ENCODE measurements around the gene ADAMTS16.

ADAMTS16 gene

DNA sequence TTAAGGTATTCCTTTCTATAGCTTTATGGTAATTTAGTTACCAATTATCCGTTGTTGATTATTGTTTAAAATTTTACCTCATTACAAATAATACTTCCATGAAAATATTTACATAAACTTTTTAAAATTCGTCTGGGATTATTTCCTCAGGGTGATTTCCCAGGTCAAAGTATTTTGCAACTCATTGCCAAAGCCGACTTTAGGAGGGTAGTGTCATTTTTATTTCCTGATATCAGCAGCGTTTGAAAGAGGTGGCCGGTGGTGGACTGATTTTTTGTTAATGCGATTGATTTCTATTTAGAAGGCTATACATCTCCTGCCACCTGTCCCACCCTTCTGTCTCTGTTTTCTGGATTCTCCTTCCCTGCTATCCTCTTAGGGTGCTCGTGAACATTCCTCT, 4.3 kb downstream of the ADAMTS16 start:
- no peak for DNase-seq (ENCODE audit: low spot score)

DNA sequence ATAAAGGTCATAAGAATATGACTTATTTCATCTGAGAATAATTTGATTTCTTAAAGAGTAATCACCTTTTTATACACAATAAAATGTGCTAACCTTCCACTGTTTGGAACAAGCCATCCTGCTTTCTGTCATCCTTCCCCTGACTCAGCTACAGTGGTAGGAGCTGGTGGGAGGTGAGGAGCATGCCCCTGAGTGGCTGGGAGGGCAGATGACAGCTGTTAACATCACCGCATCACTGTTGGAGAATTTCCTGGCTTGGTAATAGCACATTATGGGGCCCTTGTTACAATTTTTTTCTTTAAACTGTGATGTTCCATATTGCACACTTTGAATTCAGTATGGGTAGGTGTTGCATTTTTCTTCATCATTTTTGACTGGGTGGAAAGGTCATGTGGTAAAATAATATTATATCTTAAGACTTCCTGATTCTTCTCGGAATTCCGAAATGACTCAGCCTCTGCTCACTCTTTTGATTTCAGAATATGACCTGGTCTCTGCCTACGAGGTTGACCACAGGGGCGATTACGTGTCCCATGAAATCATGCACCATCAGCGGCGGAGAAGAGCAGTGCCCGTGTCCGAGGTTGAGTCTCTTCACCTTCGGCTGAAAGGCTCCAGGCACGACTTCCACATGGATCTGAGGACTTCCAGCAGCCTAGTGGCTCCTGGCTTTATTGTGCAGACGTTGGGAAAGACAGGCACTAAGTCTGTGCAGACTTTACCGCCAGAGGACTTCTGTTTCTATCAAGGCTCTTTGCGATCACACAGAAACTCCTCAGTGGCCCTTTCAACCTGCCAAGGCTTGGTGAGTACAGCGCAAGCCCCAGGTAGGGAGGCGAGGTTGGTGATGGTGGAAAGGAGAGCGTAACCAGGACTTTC, 5.8 kb downstream of the ADAMTS16 start:
- no peak for DNase-seq (ENCODE audit: low spot score)

DNA sequence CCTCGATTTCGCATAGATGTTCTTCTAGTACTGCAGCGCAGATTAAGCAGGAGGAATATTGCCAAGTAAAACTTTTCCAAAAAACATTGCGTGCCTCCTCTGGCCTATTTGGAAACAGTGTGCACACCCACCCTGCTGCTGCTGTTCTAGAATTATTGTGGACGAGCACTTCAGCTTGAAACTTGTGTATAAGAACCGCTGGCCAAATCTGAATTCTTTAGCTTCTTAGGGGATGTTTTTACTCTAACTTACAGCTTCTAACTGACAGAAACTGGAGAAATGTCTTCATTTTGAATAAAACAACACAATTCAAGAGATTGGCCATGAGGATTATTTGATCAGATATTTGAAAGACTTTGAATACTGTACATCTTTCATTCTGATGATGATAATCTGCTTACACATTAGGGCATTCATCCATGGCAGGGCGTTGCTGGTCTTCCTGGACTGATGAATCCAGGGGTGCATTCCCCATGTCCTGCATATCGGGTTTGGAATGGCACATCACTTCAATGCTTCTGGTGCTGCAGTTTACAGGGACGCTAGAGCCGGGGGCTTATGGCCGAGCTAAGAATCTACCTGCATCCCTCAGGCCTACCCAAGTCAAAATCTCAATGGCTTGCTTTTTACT, 6.5 kb downstream of the ADAMTS16 start:
- DNase-seq (ENCODE audit: low spot score) = no peak

DNA sequence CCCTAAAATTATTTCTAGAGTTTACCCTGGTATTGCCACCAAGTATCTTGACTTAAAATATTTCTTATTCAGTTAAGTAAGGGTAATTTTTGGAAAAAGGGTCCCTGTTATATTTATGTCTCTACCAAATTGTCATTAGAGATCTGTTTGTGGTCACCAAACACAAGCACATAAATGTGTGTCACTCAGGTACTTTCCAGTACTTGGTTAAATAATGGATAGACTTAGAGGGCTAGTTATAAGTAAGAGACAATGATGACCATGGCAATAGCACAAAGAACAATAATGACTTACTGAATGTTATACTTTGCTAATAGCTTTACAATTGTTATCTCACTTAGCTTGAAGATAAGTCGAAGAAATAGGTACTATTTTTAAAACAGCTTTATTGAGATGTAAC, 9.0 kb downstream of the ADAMTS16 start:
- no peak for DNase-seq (ENCODE audit: low spot score)

DNA sequence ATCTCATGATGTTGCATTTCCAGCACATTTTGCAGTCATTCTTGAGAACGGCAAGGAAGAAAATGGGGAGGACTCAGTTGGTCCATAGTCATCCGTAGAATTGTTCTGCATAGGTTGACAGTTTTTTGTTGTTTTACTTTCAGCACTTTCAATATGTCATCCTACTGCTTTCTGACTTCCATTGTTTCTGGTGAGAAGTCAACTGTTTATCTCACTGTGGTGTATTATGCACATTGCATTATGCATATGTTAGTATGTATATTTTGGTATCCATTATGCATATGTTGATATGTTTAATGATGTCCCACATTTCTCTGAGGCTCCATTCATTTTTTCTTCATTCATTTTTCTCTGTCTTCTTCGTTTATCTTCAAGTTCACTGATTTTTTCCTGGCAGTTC, 10.5 kb downstream of the ADAMTS16 start:
- DNase-seq (ENCODE audit: low spot score) = no peak

DNA sequence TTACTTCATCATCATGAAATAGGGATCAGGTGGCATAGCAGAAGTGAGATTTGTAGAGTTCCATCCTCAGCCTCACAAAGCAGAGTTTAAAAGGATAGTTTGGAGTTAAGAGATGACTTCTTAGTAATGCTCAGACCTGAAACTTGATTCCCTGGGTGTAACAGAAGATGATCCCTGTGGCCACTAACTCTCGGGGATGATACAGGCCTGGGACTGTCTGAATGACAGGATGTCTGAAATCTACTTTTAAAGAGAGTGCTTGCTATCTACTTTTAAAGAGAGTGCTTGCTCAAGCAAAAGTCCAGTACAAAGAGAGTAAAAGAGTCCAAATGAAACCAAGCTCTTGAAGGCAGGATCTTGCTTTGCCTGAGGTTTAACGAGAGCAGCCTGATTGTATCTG, 14.6 kb downstream of the ADAMTS16 start:
- DNase-seq (ENCODE audit: low spot score) = no peak

DNA sequence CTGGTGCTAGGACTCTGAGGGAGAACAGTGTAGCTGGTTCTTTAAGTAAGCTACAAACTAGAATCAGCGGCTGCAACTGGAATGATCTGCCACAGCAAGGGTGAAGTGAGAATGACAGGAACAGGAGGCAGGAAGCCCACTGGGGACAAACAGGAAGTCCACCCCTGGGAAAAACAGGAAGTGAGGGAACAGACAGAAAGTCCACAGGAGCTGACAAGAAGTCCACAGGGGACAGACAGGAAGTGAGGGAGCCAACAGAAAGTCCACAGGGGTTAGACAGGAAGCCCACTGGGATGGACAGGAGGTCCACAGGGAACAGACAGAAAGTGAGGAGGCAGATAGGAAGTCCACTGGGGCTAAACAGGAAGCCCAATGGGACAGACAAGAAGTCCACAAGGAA, 15.5 kb downstream of the ADAMTS16 start:
- DNase-seq (ENCODE audit: low spot score) = no peak

DNA sequence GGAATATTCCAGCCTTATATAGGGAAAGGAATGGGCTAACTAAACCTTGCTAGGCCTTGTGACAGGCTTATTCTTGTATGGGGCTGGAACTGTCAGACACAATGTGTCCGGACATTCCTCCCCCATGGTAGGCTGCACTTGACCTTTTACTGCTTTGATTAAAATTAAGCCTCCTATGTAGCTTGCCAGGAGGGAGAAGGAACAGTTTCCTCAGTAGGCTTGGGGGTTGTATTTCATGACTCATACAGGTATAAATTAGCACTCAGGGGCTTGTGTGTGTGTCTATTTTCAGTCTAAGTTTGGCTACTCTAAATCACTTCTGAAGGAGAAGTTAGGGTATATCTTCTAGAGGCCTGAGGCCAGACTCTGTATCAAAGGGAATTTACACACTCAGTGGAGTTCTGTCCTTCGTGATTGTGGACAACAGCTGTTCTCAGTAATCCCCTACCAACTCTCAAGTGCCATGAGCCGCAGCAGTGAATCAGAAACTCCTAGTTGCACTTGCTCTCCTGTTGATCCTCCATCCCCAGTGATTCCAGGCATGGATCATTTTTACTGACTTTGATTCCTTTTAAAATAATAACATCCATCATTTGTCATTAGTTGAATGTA, 16.4 kb downstream of the ADAMTS16 start:
- no peak for DNase-seq (ENCODE audit: low spot score)

DNA sequence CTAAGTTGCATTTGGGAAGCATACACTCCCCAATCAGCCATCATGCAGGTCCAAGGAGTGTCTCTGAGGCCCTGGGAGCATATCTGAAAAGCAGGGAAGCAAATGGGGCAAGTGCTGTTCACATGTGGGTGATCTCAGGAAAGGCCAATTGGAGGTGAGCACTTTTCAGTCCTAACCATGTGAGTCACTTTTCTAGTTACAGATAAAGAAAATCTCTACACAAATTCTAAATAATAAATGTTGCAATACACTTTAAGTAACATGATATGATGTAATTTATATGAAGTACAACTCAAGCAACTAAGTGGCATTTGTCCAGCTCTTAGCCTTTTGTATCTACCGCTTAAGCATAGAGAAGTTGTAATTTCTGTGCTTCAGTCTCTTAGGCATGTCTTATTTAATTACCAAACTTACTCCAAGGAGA, 18.4 kb downstream of the ADAMTS16 start:
- no peak for DNase-seq (ENCODE audit: low spot score)

DNA sequence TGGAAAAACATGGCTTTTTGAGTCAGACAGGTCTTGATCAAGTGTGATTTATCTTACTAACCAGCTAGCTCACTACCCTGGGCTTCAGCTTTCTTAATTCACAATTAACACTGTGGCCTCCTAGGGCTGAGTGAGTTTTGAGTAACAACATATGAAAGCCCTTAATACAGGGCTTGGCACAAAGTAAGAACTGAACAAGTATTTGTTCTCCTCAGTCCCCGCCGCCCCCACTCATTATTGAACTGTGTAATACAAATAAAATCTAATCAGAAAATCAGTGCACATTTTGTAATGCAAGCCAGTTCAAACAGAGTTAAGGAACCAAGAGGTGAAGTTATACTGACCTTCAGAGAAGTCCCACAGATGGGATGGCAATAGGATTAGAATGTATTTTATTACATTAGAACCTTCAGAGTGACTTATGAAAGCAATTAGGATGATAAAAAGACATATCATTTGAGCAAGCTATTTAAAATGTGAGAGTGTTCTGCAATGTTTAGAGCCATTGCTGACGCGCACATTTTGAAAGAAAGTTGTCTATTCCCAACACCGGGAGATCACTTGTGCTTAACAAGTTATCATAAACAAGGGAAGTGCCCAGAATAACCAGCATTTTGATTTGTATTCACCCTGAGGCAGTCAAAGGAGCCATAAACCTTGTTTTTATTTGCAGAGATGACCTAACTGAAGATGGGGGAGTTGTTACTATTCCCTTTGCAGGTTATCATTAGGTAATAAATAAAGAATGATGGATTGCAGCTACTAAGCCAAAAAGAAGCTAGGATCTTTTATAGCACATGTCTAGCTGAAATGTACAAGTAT, 19.4 kb downstream of the ADAMTS16 start:
- no peak for DNase-seq (ENCODE audit: low spot score)

DNA sequence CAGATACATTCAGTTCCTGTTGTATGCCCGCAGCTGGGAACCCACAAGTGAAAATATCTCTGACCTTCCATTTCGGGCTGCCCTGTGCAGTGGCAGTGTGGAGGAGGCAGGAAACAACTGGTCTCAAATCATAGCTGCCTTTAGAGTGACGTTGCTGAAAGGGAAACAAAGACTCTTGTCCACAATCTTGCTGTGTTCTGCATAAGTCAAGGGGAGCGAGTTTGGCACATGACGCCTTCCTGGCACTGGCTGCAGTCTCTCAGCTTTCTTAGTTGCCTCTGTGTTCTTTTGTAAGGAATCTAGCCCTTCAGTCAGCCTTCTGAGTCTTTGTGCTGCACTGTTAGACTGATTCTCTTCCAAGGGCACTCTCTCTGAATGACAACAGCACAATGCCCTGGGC, 24.0 kb downstream of the ADAMTS16 start:
- no peak for DNase-seq (ENCODE audit: low spot score)

DNA sequence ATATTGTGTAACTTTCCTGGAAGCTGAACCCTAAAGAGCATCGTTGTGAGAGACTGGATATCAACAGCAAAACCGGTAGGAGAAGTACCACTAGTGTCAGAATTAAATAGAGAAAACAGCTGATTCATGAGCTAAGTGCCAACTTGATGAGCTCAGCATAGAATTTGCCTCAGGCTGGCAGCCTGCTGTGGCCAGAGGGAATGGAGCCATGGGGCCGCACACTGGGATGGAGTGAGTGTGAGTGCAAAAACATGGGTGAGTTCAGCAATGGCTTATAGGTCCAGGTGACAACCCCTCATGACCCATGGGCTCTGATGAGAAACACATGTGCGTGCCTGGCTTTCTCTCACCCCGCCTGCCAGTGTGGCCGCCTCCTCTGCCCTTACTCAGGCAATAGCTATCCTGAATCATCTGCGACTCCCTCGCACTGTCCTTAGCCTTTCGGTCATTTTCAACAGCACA, 25.4 kb downstream of the ADAMTS16 start:
- no peak for DNase-seq (ENCODE audit: low spot score)

DNA sequence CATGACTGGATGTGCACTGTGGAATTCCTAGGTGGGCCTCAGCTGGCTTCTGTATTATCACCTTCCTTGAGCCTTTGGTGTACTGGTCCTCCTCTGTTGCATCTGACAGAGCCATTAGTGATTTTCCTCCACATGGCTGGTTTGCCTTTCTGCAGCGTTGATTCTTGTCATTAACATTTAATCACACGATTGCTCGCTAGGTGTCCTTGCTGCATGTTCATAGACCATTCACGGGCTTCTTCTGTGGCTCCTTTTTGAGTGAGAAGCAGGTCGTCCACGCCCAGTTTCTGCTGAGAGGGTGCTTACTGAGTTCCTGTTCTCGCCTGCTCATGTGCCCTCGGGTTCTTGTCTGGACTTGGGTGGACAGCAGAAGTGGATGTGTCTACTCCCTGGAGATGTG, 29.3 kb downstream of the ADAMTS16 start:
- no peak for DNase-seq (ENCODE audit: low spot score)

DNA sequence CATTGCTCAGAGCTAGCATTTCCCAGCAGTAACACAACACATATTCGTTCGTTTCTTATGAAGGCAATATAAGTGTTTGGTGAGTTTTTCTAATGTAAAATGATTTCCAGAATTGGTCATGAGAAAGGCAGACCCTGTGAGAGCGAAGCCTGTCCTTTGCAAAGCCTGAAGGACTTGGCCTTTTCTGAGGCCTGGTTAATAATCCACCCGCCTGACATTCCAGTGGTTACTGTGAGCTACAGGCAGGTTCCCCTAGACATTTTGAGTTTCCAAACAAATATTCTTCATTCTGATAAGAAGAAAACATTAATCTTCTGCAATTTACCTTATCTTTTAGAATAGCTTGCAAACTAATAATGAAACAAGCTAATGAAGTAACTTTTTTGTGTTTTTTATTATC, 38.0 kb downstream of the ADAMTS16 start:
- DNase-seq (ENCODE audit: low spot score) = no peak

DNA sequence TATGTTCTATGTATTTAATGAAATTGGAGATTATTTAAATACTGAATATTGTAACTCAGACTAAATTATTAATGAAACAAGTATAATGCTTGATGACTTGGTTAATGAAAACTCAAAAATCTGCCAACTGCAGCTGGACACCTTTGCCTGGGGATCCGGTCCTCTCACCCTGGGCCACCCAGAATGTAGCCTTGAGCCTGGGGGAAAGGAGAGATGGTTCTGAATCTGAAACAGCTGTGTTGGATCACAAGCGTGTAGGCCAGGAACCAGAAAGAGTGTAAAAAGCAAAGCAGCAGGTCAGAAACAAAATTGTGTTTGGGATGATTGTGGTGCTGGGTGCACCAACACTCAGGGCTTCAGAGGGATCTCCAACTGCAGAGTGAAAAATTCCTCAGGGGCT, 38.5 kb downstream of the ADAMTS16 start:
- DNase-seq (ENCODE audit: low spot score) = no peak

DNA sequence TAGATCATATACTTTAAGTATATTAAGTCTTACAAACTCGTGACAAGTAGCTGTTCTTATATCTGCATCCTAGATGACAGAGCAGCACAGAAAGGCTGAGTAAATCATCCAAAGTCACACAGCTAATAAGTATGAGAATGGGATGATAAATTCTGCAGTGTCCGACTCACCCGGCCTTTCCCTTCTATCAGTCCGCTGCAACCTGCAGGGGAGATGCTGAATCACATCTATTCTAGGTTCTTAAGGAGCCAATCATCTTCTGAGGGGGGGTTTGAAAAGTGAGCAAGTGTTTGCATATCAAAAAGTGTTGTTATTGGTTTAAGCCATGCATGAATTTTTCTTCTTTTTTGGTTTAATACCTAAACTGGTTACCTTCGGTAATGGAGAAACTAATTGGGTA, 38.9 kb downstream of the ADAMTS16 start:
- no peak for DNase-seq (ENCODE audit: low spot score)

DNA sequence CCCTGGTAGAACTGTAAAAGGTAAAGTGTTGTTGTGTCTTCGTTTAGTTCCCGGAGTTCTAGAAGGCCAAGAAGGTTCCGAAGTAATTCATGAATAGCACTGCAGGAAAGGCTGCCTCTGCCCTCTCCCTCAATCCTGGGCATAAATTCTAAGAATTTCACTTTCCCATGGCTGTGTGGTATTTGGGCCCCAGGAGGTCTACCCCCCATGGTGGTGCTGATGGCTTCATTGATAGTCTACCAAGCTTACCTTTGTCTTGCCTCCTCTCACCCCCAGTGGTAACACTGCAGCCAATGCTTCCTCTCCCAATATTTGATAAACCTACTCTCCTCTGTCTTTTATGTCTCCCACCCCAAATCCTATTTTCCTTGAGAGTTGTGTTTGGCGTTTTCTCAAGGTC, 39.5 kb downstream of the ADAMTS16 start:
- no peak for DNase-seq (ENCODE audit: low spot score)

DNA sequence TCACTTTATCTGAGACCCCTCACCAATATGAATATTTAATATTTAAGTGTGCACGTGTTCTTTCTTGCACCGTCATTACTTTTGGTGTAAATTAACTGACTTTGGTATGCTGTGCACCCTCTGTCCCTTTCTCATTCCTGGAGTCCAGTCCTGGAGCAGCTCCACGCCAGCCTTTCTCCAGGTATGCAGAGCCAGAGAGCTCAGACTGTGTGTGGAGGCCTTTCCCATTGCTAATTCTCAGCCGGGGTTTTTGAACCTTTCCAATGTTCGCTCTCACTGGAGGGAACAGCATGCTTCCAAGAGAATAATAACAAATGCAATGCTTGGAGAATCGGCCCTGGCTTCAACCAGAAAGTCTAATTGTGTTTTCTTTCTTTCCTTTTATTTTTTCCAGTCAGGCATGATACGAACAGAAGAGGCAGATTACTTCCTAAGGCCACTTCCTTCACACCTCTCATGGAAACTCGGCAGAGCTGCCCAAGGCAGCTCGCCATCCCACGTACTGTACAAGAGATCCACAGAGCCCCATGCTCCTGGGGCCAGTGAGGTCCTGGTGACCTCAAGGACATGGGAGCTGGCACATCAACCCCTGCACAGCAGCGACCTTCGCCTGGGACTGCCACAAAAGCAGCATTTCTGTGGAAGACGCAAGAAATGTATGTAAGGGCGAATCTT, 41.7 kb downstream of the ADAMTS16 start:
- no peak for DNase-seq (ENCODE audit: low spot score)

DNA sequence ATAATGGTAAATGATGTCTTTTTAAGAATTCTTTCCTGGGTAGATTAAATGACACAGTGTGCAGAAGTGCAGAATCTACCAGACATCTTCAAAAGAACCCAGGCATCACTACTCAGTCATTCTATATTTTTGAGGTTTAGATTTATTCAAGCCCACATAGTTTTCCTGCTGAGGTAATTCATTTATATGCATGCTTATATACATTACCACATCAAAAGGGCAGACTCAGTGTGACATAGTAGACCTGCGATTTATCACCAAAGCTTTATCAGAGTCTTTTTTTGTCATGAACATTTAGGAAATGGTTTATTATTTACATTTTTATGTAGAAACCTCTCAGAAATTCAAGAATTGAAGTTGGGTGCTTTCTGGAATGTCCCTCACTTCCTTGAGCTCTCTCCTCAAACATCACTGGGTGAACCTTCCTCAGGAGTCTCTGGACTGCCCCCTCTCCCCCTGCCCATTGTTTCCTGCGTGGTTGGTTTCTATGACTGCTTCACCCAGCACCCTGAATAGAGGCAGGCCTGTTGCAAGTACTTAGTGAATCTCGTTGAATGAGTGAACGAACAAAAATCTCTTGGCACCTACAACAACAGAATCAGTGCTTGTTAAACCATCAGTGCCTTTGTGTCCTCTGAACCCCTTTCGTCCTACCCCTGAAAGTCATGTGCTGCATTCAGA, 42.5 kb downstream of the ADAMTS16 start:
- no peak for DNase-seq (ENCODE audit: low spot score)

DNA sequence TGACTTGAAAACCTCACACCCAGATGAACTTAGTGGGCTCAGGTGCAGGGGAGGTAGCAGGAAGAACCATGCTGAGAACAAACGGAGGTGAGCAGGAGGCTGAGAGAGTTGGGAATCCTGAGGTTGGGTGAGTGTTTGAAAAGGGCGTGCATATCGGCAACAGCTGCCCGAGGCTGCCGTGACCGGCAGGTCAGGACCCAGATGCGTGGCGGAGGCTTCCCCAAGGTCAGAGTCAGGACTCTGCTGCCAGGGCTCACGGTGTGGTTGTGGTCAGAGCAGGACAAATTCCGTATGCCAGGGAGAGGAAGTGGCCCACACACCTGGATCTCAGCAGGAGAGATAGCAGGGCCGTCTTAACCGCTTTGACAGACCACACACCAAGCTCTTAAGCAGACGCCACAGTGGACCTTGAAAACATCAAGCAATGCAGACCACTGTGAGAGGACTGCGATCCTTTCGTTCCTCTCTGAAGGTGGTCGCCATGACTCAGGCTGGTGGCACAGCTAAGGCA, 43.1 kb downstream of the ADAMTS16 start:
- no peak for DNase-seq (ENCODE audit: low spot score)

DNA sequence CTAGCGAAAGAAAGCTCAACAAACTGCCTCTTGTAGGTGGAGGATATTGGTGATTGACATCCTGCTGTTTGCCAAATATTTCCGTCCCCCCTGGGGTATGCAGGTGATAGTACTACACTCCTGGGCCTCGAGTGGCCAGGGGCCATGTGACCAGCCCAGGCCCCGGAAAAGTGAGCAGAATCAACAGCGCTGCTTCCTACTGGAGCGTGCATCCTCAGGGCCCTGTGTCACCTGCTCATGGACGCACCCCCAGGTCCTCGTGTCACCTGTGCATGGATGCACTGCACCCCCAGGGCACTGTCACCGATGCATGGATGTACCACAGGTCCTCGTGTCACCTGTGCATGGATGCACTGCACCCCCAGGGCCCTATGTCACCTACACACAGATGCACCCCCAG, 43.8 kb downstream of the ADAMTS16 start:
- DNase-seq (ENCODE audit: low spot score) = no peak
